ENCODE results near the gene KIF26B. TPM values are rescaled to one million over a fixed set of nuclear protein-coding genes. Genes with fewer than 3 reads are reported as not detected.
"Not testable (repeated sequence)": the region's sequence is repeated elsewhere in the genome, so short reads cannot be mapped to it uniquely, and the experiment has no call there.

Gene KIF26B
- polyA plus RNA-seq, 6 donors from 2014 or later = 0.01 to 0.04 TPM; not detected in 4

DNA sequence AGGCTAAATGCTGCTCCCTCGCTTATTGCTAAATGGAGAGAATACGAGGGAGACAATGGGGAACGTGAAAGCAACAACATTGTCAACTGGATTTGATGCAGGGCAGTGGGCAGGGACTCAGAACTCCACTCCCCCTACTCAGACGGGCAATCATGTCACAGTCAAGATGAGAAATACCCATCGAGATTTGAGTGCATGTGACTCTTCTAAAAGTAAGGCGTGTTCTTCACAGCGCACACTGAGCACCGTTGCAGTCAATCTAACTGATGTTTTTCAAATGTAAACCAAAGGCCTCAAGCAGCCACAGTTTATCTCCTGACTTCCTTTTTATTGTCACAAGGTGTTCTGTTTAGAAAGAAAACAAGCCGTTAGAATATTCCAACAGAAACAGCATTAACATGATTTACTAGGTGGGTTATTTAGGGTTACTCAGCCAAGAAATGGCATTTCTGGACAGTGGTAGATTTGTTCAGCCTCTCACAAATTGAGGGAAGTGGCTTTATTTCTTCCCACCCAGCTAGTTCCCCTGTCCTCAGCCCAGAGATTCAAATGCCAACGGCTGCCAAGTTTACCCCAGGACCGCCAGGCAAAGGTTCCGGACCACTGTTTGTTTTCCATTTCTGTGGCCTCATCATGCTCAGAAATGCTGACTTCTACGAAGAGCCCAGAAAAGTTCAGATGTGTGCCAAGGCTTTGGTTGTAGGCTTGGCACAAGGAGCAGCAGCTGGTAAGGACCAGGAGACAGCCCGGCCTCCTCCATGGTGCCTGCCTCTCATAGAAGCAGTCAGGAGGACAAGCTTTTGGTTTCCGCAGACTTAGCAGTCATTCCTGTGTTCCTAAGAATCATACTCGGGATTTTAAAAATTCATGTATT, 171.4 kb downstream of the KIF26B start:
- Mint-ChIP-seq H3K27ac (no peak overlapping the region), H3K4me1 (no peaks in the 10 kb centered on the region), H3K36me3 (no peaks in the 10 kb centered on the region), H3K9me3 (peaks cover 0 to 2% (median 0%) of the 10 kb centered on the region in 7 donors), H3K4me3 (no peak overlapping the region), H3K27me3 (no peaks in the 10 kb centered on the region)
- no peak for DNase-seq
- ATAC-seq (ENCODE audit: low read depth in 2 of 2) = no peak

DNA sequence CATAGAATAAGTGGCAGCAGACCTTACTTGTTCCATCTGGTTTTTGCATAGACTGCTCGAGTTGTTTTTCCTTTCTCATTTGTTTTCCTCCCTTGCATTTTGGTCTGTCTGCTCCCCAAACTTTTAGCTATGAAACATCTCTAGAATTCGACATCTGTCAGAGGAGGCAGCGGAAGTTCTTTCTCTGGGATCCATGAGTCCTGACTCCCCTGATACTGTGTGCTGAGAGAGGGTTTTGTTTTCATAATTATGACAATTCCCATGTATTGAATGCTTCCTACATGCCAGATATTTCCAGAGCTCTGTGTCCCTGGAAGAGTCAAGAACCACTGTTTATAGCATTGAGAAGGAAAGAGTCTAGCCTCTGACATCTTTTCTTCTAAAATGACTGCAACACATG, 172.6 kb downstream of the KIF26B start:
- Mint-ChIP-seq H3K36me3 (no peaks in the 10 kb centered on the region), H3K27ac (no peak overlapping the region), H3K27me3 (no peaks in the 10 kb centered on the region), H3K4me3 (no peak overlapping the region), H3K4me1 (no peaks in the 10 kb centered on the region), H3K9me3 (no peaks in the 10 kb centered on the region)
- ATAC-seq (ENCODE audit: low read depth in 2 of 2) = no peak
- DNase-seq = no peak

DNA sequence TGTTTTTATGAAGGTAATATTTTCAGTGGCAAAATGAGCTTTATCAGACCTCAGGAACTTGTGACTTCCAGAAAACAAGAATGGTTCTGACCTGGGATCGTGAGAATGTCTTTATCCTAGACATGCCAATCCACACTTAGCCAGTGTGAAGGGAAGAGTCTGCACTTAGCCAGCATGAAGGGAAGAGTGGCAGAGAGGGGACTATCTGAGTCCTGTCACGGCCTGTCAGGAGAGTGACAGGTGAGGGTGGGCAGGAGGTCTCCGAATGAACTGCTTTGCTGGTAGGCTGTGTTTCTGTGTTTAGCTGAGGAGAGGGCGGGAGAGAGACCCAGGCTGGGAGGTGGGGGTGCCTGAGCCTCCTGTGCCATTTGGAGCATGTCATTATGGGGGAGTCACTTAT, 173.1 kb downstream of the KIF26B start:
- H3K4me3 Mint-ChIP-seq = no peak overlapping the region

DNA sequence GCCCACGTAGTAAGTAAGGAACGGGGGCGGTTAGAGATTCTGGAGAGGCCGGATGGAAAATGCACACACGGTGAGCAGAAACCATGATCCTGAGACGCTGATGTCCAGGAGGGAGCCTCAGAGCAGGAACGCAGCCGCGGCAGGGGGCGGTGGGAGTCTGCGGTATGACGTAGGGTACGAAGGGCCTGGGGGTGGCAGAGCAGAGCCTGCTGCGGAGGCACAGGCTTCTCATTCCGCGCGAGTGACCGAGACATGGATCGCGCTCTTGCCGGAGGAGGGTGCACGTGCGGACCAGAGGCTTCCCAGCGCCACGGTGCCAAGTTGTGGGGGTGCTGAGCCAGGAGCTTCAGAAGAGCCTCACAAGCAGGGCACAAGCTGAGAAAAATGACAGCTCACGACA, 176.2 kb downstream of the KIF26B start:
- ATAC-seq (ENCODE audit: low read depth in 2 of 2) = no peak

More for the DNA sequence above, 173.1 kb downstream of the KIF26B start:
- H3K9me3 Mint-ChIP-seq = no peaks in the 10 kb centered on the region
- H3K27me3 Mint-ChIP-seq = no peaks in the 10 kb centered on the region
- DNase-seq (no peak), ATAC-seq (ENCODE audit: low read depth in 2 of 2) (no peak)
- peak overlapping the region in 1 of 6 donors; percentile 7 for H3K27ac Mint-ChIP-seq
- no peaks in the 10 kb centered on the region for H3K4me1 Mint-ChIP-seq
- no peaks in the 10 kb centered on the region for H3K36me3 Mint-ChIP-seq

DNA sequence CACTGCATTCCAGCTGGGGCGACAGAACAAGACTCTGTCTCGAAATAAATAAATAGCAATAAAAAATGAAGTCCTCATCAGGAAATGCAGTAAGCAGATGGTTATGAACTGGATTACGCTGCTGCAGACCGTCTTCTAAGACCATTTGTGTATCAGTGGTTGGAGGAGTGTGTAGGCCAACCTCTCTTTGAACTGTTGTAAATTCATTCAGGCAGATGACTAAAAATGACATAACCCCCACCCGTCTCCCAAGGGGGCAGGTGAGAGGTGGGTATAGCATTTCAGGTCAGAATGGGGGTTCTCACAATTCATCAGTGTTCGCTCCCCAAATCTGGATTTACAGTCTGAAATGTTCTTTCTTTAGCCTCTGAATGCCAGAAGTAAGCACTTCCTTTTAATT, 177.3 kb downstream of the KIF26B start:
- no peak for DNase-seq

More for the DNA sequence above, 176.2 kb downstream of the KIF26B start:
- no peak for DNase-seq
- H3K36me3 Mint-ChIP-seq = no peaks in the 10 kb centered on the region
- peaks cover 0 to 13% (median 5%) of the 10 kb centered on the region in 3 donors for H3K27me3 Mint-ChIP-seq
- H3K27ac Mint-ChIP-seq = no peak overlapping the region
- no peaks in the 10 kb centered on the region for H3K4me1 Mint-ChIP-seq
- H3K4me3 Mint-ChIP-seq = no peak overlapping the region
- H3K9me3 Mint-ChIP-seq = no peaks in the 10 kb centered on the region

DNA sequence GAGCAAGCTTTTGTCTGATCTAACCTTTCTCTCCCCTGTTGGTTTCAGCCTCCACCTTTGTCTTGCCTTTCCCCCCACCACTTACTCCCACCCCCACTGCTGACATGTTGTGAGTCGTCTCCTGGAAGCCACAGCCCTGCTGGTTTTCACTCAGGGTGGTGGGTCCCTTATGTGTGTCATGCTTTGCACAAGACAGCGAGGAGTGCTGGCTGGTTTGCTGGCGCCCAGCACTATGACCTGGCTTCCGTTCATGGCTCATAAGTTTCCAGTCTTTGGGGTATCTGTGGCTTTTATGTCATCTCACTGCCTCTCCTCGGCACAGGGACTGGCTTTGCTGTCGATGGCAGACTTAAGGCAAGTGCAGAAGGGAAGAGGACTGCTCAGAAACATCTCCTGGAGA, 177.7 kb downstream of the KIF26B start:
- H3K27ac Mint-ChIP-seq = peak overlapping the region in 1 of 6 donors; percentile 8
- peaks cover 5 to 13% (median 7%) of the 10 kb centered on the region in 3 donors for H3K27me3 Mint-ChIP-seq
- H3K4me3 Mint-ChIP-seq = no peak overlapping the region
- DNase-seq (no peak), ATAC-seq (ENCODE audit: low read depth in 2 of 2) (no peak)
- no peaks in the 10 kb centered on the region for H3K36me3 Mint-ChIP-seq
- no peaks in the 10 kb centered on the region for H3K4me1 Mint-ChIP-seq
- no peaks in the 10 kb centered on the region for H3K9me3 Mint-ChIP-seq

More for the DNA sequence above, 177.3 kb downstream of the KIF26B start:
- Mint-ChIP-seq H3K27ac (no peak overlapping the region), H3K9me3 (no peaks in the 10 kb centered on the region), H3K4me3 (no peak overlapping the region), H3K4me1 (no peaks in the 10 kb centered on the region), H3K36me3 (no peaks in the 10 kb centered on the region), H3K27me3 (peaks cover 5 to 13% (median 7%) of the 10 kb centered on the region in 3 donors)
- no peak for ATAC-seq (ENCODE audit: low read depth in 2 of 2)

DNA sequence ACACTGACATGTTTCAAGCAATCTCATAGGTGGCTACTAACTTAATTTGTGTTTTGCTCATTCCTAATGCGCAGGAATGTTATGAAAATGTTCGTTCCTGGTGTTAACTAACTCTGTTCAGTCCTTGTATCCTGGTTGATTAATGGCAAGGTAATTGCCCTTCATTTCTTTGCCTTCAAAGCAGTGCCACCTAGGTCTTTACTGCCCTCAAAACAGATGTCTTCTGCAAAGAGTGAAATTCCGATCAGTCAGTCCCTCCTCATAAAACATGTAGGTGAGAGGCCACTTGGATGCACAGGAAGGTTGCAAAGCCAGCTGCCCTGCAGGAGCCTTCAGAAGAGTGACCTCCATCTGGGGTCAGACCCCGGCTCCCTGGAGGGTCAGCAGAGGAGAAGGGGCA, 179.4 kb downstream of the KIF26B start:
- H3K27ac Mint-ChIP-seq = no peak overlapping the region
- peaks cover 0 to 5% (median 0%) of the 10 kb centered on the region in 7 donors for H3K9me3 Mint-ChIP-seq
- ATAC-seq (ENCODE audit: low read depth in 2 of 2) = no peak
- no peaks in the 10 kb centered on the region for H3K36me3 Mint-ChIP-seq
- no peaks in the 10 kb centered on the region for H3K4me1 Mint-ChIP-seq
- peaks cover 5 to 13% (median 7%) of the 10 kb centered on the region in 3 donors for H3K27me3 Mint-ChIP-seq
- no peak overlapping the region for H3K4me3 Mint-ChIP-seq
- DNase-seq = no peak

DNA sequence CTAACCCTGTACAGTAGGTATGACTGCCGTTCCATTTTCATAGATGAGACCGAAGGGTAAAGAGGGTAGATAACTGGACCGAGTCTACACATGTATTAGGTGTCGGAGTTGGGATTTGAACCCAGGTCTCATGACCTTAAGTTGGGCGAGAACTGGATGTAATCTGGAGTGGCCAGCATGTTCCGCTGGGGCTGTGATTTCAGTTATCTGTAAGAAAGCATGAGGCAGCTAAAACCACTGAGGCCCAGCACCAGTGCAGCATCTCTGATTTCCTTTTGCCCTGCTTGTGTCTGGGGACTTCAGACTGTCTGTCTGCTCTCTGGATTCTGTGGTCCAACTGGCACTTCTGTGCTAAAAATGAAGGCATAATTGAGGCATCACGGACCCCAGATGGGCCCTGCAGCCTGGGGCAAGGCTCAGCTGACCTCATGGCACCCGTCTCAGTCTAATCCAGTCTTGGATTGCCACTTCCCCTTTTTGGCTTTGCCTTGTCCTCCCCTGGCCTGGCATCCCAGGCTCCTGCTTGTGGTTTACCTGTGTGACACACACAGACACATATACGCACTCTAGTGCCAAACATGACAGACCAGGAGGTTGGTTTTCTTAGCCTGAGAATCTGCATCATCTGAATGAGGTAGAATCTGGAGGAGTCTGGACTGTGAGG, 180.2 kb downstream of the KIF26B start:
- ATAC-seq (ENCODE audit: low read depth in 2 of 2) (no peak), DNase-seq (no peak)
- Mint-ChIP-seq H3K27me3 (peaks cover 5 to 13% (median 7%) of the 10 kb centered on the region in 3 donors), H3K4me3 (no peak overlapping the region), H3K27ac (no peak overlapping the region), H3K36me3 (no peaks in the 10 kb centered on the region), H3K4me1 (no peaks in the 10 kb centered on the region), H3K9me3 (peaks cover 0 to 5% (median 0%) of the 10 kb centered on the region in 7 donors)

DNA sequence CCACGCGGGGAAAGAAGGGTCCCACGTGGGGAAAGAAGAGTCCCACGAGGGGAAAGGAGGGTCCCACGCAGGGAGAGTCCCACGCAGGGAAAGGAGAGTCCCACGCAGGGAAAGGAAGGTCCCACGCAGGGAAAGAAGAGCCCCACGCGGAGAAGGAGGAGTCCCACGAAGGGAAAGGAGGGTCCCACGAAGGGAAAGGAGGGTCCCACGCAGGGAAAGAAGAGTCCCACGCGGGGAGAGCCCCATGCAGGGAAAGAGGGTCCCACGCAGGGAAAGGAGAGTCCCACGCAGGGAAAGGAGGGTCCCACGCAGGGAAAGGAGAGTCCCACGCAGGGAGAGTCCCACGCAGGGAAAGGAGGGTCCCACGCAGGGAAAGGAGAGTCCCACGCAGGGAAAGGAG, 180.9 kb downstream of the KIF26B start:
- H3K36me3 Mint-ChIP-seq; H3K27ac Mint-ChIP-seq; DNase-seq; H3K9me3 Mint-ChIP-seq; H3K4me1 Mint-ChIP-seq; ATAC-seq (ENCODE audit: low read depth in 2 of 2); H3K4me3 Mint-ChIP-seq: not testable (repeated sequence)
- peaks cover 5 to 13% (median 7%) of the 10 kb centered on the region in 3 donors for H3K27me3 Mint-ChIP-seq

DNA sequence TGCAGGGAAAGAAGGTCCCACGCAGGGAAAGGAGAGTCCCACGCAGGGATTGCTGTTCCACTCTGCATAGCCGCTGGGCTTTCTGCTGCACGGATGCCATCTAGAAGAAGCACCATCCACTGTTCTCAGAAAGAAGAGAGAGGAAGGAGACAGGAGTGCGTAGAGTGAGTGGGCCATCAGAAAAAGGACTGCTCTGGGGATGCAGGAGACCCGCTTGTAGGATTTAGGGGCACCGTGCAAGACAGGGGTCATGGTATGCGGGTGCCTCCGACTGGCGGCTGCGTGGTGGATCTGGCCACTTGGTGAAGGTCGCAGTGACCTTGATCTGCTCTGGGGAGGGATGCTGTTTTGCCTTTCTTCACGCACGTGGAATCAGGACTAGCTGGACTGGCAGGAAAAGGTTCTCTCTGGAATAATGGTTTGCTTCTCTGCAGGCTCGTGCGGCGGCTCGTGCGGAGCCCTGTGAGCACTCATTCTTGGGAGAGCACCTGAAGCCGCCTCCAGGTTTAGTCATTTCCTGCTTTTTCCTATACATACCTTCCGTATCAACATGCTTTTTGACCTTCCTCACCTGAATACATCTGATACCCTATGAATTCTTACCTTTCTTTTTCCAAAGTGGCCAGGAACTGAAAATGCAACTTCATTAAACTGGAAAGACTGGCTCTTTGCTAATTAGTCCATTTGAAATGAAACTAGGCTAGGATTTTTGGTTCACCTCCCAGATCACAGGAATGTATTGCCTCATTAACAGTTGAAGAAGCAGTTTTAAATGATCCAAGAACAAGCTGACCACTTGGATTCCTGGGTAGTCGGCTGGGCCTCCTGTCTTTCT, 181.6 kb downstream of the KIF26B start:
- DNase-seq (no peak), ATAC-seq (ENCODE audit: low read depth in 2 of 2) (no peak)
- H3K4me1 Mint-ChIP-seq = no peaks in the 10 kb centered on the region
- H3K27ac Mint-ChIP-seq = no peak overlapping the region
- peaks cover 0 to 5% (median 0%) of the 10 kb centered on the region in 7 donors for H3K9me3 Mint-ChIP-seq
- H3K27me3 Mint-ChIP-seq = peaks cover 5 to 13% (median 7%) of the 10 kb centered on the region in 3 donors
- no peak overlapping the region for H3K4me3 Mint-ChIP-seq
- no peaks in the 10 kb centered on the region for H3K36me3 Mint-ChIP-seq

DNA sequence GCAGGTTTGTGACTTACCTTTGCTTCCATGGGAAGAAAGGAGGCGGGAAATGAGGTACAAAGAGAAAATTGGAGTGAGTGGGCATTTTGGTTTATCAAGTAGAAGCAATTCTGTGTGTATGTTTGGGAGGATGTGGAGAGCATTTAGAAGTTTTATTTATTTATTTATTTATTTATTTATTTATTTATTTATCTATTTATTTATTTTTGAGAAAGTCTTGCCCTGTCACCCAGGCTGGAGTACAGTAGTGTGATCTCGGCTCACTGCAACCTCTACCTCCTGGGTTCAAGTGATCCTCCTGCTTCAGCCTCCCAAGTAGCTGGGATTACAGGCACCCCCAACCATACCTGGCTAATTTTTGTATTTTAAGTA, 182.2 kb downstream of the KIF26B start:
- H3K36me3 Mint-ChIP-seq; ATAC-seq (ENCODE audit: low read depth in 2 of 2); H3K4me1 Mint-ChIP-seq; H3K4me3 Mint-ChIP-seq; H3K9me3 Mint-ChIP-seq; H3K27ac Mint-ChIP-seq; DNase-seq: not testable (repeated sequence)
- H3K27me3 Mint-ChIP-seq = peaks cover 5 to 13% (median 7%) of the 10 kb centered on the region in 3 donors

DNA sequence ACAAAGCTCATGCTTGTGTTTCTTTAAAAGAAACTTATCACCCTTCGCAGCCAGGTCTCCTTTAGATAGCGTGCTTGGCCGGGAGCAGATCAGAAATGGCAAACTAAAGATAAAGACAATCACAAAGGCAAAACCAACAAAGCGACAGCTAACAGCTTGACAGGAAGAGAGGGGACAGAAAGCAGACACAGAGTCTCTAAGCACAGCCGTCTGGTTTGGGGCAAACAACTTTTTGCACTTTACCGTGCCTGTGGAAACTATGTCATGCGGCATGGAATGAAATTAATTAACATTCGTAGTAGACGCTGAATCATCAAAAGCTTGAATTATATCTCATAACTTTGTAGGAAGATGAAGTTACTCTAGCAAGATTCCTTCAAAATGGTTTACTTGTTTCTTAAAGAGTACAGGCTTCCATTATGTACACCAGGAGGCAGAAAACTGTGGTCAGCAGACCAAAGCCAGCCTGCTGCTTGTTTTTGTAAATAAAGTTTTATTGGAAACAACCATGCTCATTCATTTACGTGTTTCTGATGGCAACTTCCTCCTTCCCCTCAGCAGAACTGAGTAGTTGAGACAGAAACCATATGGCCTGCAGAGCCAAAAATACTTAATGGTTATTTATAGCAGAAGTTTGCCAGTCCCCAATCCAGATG, 183.2 kb downstream of the KIF26B start:
- Mint-ChIP-seq H3K36me3 (no peaks in the 10 kb centered on the region), H3K27me3 (peaks cover 5 to 13% (median 7%) of the 10 kb centered on the region in 3 donors), H3K4me1 (no peaks in the 10 kb centered on the region), H3K4me3 (no peak overlapping the region), H3K9me3 (peaks cover 0 to 5% (median 0%) of the 10 kb centered on the region in 7 donors), H3K27ac (no peak overlapping the region)
- DNase-seq = no peak
- no peak for ATAC-seq (ENCODE audit: low read depth in 2 of 2)

DNA sequence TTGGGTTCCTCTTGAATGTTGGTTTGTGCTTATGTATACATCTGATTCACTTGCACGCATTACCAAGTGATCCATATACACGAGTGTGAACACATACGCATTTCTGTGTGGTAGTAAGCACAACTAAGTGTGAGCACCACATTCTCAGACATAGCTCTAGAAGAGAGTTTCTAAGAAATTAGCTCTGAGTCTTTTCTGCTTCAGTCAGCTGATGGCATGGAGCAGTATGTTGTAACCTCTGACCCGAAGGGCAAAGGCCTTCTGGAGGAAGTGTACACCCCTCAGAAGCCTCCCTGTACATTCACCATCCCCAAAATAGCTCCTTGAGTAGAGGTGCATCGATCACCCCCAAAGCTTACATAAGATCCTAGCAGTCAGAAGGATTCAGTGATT, 183.7 kb downstream of the KIF26B start:
- ATAC-seq (ENCODE audit: low read depth in 2 of 2) (no peak), DNase-seq (no peak)
- peaks cover 5 to 13% (median 7%) of the 10 kb centered on the region in 3 donors for H3K27me3 Mint-ChIP-seq
- H3K9me3 Mint-ChIP-seq = peaks cover 0 to 5% (median 0%) of the 10 kb centered on the region in 7 donors
- peak overlapping the region in 1 of 6 donors; percentile 37 for H3K27ac Mint-ChIP-seq
- H3K4me1 Mint-ChIP-seq = no peaks in the 10 kb centered on the region
- H3K4me3 Mint-ChIP-seq = no peak overlapping the region
- no peaks in the 10 kb centered on the region for H3K36me3 Mint-ChIP-seq

All from naive B cell (primary cell).